NCI-H2107 (cell line): Measurements from ENCODE around the gene LENG1.
"Not testable (repeated sequence)": the region's sequence is repeated elsewhere in the genome, so short reads cannot be mapped to it uniquely, and the experiment has no call there.

Experiments
- DNase-seq: peaks from one replicate; lab custom pipeline; 2025; lab: John Stamatoyannopoulos, UW

LENG1 gene

GRCh38 chr19:54159352-54160181 is at the start of gene LENG1:
Gene LENG1 (minus strand): TSS chr19:54159721. CDS start chr19:54159695, 26 bp downstream.
- peak; percentile 98 for DNase-seq

- DNase-seq = no peak
Measured at GRCh38 chr19:54208784-54209057, 49.2 kb upstream of the LENG1 start.

- DNase-seq = no peak
Measured at GRCh38 chr19:54207983-54208783, 48.7 kb upstream of the LENG1 start.

GRCh38 chr19:54207676-54207982 is 48.1 kb upstream of the LENG1 start:
- no peak for DNase-seq

- not testable (repeated sequence) for DNase-seq
Measured at GRCh38 chr19:54207193-54207592, 47.7 kb upstream of the LENG1 start.

- no peak for DNase-seq
Measured at GRCh38 chr19:54206831-54207177, 47.3 kb upstream of the LENG1 start.

GRCh38 chr19:54206030-54206830 is 46.7 kb upstream of the LENG1 start:
- DNase-seq = no peak

GRCh38 chr19:54204767-54205468 is 45.4 kb upstream of the LENG1 start:
- DNase-seq = no peak

GRCh38 chr19:54203151-54203611 is 43.7 kb upstream of the LENG1 start:
- DNase-seq = no peak

- no peak for DNase-seq
Measured at GRCh38 chr19:54201980-54202379, 42.5 kb upstream of the LENG1 start.

GRCh38 chr19:54201172-54201701 is 41.7 kb upstream of the LENG1 start:
- DNase-seq = no peak

- DNase-seq = no peak
Measured at GRCh38 chr19:54199401-54199800, 39.9 kb upstream of the LENG1 start.

- no peak for DNase-seq
Measured at GRCh38 chr19:54197121-54197520, 37.6 kb upstream of the LENG1 start.

GRCh38 chr19:54196536-54196935 is 37.0 kb upstream of the LENG1 start:
- DNase-seq = no peak

GRCh38 chr19:54194463-54194862 is 34.9 kb upstream of the LENG1 start:
- DNase-seq = not testable (repeated sequence)

- DNase-seq = no peak
Measured at GRCh38 chr19:54193011-54193410, 33.5 kb upstream of the LENG1 start.

- DNase-seq = no peak
Measured at GRCh38 chr19:54191811-54192453, 32.4 kb upstream of the LENG1 start.

GRCh38 chr19:54191011-54191810 is 31.7 kb upstream of the LENG1 start, which contains the start of gene TSEN34:
Gene TSEN34 (plus strand): TSS chr19:54191308. CDS start chr19:54191365, 57 bp downstream.
- DNase-seq = peak; percentile 62

GRCh38 chr19:54190503-54191010 is 31.0 kb upstream of the LENG1 start:
- peak; percentile 100 for DNase-seq
